IPS-11a (cell line): ENCODE data around the gene RPL37.
"Not testable (repeated sequence)": the region's sequence is repeated elsewhere in the genome, so short reads cannot be mapped to it uniquely, and the experiment has no call there.

Experiments
- H3K4me3 ChIP-seq: one replicate; pipeline ENCODE4 v1.5.1; 2013; ENCODE audit warnings: low read depth, low read length, control low read depth

RPL37 gene

DNA sequence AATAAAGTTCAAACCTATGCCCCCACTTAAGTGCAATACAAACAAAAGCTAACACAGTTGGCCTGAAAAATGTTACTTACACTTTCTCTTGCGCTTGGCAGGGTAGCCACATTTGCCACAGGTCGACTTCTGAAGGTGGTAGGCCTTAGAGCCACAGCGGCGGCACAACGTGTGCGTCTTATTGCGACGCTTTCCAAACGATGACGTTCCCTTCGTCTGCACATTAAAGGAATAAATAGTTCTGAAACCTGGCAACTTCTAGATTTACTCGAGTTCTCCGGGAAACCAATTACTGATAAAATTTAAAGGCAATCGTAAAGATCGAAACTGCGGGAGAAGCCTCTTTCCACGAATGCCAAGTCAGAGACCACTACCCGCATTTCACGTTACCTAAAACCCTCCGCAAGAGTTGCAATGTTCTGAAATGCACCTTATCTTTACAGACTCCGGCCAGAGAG lies 602 bp downstream of the RPL37 start:
- H3K4me3 ChIP-seq = peak overlapping the region; percentile 89

DNA sequence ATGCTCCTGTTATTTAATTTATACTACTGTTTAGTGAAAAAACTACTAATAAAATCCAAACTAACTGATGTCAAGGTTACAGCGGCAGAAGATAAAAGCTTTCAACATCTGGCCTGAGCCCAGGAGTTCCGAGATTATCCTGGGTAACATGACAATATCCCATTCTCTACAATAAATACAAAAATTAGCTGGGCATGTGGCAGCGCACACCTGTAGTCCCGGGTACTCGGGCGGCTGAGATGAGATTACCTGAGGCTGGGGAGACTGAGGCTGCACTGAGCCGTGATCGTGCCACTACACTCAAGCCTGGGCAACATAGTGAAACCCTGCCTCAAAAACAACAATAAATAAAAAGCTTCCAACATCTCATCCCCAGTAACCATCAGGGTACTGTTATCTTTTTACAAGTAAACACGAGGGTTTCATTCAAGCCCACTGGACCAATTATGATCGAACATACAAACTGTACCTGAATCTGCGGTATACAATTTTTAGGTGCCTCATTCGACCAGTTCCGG lies 1.3 kb downstream of the RPL37 start:
- H3K4me3 ChIP-seq = peak overlapping the region; percentile 89

DNA sequence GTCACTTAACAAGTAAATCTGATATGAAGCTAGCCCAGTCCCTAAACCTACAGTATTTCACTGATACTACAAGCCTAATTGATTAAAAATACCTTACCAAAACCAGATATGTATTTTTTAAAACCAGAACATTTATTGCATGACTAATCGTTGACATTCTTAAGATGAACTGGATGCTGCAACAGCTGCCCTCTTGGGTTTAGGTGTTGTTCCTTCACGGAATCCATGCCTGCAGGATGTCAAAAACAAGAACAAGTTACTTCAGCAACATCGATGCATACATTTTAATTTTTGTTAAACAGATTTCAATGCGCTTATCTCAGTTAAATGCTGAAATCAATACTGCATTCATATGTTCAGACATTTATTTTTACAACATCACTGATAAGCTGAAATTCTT lies 2.7 kb downstream of the RPL37 start:
- no peak overlapping the region for H3K4me3 ChIP-seq

DNA sequence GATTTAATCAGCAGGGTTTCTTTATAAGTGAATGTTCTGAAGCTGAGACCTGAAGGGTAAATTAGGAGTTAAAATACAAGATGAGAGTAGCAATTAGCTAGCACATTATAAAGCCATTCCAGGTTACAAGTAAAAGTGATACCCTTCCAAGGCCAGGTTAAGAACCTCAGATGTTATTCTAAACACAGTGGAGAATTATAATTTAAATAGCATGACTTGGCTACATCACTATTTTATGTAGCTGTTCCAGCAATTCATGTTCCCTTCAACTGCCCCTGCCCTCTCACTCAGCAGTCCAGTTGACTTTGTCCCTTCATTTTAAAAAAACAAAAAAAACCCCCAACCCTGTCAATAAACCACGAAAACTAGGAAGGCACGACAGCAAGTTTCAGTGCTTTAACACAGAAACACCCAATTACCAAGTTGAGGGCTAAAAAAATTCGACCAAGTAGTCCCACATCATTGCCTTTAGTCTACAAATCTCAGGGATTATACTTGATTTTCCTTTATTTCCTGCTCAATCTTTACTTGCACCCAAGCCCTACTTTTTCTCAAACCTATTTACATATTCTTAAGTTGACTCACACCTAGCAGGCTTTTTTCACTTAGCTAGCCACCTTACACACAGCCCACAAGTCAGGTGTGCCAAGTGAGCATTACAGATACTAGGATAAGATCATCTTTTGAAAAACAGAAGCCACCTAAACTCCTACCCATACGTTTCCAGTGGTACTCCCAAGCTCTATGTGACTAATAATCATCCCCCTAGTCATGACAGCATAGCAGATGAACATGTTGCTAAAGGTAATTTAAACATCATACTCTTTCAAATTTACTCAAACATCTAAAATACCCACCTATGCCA lies 3.4 kb downstream of the RPL37 start:
- no peak overlapping the region for H3K4me3 ChIP-seq

DNA sequence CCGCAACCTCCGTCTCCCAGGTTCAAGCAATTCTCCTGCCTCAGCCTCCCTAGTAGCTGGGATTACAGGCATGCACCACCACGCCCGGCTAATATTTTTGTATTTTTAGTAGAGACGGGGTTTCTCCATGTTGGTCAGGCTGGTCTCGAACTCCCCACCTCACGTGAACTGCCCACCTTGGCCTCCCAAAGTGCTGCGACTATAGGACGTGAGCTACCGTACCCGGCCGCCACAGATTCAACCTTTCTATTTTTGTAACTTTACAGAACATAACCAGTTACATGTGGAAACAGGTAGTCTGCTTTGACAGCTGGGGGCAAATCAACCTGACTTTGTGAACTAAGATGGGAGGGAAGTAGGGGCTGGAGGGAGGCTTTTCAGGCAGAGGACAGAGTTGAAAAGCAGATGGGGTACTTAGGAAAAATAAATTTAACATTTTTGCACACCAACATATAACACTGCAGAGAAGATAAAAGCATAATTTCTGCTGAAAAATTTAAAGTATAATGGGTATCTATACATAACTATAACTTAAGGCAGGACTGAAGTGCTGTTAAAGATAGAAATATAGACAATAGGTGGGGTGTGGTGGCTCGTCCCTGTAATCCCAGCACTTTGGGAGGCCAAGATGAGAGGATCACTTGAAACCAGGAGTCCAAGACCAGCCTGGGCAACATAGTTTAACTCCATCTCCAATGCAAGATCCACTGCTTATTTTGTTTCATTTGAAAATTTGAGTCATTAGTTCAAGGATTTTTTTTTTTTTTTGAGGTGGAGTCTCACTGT lies 5.1 kb downstream of the RPL37 start:
- H3K4me3 ChIP-seq = no peak overlapping the region

DNA sequence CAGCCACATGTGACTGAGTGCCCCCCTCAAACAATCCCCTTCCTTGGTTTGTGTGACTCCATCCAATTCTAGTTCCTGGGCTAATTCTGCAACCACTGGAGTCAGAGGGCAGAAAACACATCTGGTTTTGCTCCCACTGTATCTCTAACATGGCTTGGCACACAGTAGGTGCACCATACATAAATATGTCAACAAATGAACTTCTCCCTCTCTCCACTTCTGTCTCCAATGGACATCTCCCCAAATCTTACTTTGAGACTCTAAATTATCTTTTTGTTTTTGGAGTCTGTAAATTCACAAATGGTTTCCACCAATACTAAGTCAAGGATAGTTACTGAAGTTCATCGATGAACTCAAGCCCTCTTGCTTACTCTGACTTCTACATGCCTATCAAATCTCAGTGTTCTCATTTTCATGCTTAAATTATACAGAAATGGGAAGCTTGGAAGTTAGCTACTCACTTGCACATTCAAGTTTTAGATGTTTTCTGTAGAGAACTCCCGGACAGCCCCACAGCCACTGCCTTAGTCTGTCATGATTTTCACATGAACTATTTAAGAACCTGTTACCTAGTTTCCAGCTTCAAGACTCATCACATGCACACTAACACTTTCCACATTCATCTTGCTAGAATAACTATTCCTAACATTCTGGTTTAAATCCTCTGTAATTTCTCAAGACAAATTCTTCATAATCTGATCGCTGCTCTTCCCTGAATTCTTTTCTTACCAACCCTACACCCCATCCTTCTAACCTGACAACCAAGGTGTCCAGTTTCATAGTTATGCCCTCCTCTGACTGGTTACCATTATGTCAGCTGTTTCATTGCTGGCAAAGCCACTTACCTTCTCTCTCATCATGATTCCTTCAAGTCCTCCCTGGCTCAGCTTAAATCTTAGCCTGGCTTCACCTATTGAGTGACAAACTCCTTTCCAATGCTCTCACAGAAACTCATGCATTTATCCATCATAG lies 6.0 kb downstream of the RPL37 start:
- no peak overlapping the region for H3K4me3 ChIP-seq

DNA sequence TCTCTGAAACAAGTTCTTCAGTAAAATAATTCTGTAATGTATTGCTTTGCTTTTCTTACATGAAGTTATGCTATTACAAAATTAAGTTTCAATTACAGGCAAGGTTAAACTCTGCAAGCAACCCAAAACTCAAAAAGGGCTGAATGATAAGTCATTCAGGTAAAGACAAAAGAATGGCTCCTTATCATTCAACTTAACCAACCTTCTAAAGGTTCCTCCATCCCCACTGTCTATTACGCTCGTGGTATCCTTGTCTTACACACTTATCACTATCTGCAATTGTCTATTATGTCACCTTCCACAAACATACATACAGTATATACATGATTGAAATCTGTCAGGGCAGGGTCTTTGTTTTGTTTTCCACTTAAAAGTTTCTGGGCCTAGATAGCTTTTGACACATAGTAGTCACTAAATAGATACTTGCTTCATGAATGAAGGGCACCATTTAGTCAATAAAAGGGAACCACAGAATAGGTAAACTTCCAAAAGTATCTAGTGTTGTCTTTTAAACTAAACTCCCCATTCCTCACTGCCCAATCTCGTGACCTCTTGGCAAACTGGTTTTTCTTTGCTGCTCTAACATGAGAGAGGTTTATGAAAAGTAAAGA lies 6.9 kb downstream of the RPL37 start:
- H3K4me3 ChIP-seq = no peak overlapping the region

DNA sequence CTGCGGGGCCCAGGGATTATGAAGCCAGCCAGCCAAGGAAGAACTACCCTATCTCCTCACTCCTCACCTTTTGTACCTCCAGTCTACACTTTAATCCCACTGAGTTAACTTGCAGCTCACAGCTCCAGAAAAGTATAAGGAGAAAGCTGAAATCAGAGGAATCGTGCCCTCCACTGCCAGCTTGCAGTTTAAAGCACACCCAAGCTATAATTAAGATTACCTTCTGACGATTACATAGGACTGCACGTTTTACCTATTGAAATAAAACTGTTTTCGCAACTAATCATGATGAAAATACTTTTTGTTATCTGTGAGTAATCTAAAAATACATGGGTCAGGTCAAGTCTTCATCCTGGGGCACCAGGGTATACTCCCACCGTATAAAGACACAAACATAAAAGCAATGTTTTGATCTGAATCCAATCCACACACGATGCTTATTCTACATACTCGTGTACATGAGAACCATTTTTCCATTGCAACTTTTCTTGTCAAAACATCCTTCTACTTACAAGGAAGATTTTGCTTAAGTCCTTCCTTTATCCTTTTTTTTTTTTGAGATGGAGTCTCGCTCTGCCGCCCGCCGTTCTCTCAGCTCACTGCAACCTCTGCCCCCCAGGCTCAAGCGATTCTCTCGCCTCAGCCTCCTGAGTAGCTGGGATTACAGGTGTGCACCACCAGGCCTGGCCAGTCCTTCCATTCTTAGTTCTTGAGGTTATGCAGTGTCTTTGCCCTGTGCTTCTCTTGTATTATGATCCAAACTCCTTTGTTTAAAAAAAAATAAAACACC lies 7.6 kb downstream of the RPL37 start:
- no peak overlapping the region for H3K4me3 ChIP-seq

DNA sequence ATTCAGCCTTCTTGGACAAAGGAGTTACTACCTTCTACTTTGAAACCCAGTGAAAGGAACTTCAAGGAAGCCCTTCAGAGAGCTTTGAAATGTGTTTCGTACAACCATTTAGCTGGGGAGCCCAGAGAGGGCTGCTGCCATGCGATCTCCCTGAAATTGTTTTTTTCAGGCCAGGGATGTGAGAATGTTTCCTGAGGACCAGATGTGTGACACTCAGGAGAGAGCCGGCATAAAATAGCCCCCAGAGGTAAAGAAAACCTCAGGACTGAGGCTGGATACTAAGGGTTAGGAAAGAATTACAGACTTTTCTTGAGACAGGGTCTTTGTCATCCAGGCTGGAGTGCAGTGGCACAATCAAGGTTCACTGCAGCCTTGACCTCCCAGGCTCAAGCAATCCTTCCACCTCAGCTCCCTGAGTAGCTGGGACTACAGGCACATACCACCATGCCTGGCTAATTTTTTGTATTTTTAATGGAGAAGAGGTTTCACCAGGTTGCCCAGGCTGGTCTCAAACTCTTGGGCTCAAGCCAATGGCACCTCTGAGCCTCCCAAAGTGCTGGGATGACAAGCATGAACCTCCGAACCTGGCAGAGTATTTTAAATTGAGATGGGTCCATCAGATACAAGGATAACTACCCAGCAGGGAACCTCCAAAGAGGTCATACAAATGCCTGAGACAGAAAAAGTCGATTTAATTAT lies 8.4 kb downstream of the RPL37 start:
- no peak overlapping the region for H3K4me3 ChIP-seq

DNA sequence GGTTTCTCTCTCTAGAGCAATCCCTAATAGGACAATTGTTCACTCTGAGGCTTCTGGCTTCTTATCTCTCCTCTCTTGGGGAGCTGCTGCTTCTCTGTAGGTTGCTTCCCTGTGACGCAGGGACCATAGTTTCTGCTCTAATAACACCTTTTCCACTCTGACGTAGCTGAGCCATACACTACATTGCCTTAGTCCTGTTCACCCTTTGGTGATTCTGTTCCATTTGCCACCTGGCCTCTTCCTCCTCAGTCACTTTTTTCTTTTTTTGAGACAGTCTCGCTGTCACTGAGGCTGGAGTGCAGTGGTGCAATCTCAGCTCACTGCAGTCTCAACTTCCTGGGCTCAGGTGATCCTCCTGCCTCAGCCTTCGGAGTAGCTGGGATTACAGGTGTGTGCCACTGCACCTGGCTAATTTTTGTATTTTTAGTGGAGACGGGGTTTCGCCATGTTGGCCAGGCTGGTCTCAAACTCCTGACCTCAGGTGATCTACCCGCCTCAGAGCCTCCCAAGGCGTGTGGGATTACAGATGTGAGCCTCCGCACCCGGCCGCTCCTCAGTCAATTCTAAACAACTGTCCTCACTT lies 9.5 kb downstream of the RPL37 start:
- not testable (repeated sequence) for H3K4me3 ChIP-seq

DNA sequence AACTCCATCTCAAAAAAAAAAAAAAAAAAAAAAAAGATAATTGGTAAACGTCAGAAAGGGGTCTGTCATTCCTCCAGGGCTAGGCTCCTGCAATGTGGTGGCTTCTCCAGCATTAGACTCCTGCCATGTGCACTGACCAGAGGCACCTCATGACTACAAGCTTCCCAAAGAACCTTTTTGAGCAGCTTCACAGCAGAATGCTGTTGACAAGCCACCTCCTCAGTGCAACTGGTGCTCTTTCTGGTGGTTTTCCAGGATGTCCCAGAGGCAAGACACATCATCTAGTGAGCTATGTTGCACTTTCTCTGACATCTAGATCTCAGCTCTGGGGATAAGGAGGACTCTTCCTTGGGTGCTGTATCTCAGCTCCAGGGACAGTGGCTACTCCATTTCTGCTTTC lies 11.6 kb downstream of the RPL37 start:
- H3K4me3 ChIP-seq = no peak overlapping the region

DNA sequence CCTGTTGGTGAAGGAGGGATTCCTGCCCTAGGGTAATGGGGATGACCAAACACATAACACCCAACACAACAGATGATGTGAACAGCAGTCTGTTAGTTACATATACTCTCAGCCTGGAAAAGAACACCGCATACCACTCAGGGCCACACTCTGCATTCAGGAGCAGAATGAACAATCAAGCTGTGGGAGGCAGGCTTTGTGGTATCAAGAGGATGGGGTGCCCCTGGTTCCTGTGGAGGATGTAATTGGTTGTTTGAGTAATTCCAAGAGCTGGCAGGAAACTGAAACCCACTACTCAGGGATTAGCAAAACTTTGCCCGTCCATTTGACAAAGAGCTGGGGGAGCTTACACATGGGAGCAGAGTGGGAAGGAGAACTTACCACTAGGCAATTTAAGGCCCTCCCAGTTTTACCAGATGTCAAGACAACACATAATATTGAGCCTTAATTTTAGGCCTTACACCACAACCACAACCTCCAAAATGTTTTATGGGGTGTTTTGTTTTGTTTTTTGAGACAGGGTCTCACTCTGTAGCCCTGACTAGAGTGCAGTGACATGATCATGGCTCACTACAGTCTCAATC lies 21.2 kb downstream of the RPL37 start:
- no peak overlapping the region for H3K4me3 ChIP-seq

DNA sequence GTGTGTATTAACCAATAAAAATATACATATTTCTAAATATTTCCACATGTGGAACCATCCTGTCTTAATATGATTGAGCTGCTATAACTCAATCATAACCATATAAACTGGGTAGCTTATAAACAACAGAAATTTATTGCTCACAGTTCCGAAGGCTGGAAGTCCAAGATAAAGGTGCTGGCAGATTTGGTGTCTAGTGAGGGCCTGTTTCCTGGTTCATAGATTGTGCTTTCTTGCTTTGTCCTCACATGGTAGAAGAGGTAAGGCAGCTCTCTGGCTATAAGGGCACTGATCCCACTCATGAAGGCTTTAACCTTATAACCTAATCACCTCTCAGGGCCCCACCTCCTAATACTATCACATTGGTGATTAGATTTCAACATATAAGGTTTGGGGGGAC lies 22.9 kb downstream of the RPL37 start:
- no peak overlapping the region for H3K4me3 ChIP-seq

DNA sequence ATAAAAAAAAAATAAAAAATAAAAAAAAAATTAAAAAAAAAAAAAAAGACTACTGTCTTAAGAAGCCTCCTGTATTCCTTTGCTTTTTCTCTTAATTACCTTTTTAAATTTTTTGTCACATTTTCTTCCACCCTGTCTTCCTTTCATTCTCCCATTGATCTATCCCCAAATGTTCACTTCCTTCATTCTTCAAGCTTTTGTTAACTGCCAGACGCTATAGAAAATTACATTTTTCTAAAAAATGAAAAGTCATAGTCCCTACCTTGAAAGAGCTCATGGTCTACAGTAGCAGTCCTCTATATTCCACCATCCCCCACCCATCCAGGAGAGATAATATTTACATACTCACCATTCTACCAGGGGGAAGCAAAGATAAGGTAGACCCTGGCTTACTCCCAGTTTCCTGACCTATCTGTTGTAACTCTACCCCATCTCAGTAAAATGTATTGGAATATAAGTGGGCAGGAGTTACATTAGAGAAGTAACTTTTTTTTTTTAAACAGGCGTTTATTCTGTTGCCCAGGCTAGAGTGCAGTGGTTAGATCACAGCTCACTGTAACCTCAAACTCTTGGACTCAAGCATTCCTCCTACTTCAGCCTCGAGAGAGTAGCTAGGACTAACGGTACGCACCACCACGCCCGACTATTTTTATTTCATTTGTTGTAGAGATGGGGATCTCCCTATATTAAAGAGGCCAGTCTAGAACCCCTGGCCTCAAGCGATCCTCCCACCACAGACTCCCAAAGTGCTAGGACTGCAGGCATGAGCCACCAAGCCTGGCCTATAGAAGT lies 33.1 kb downstream of the RPL37 start:
- H3K4me3 ChIP-seq = no peak overlapping the region

DNA sequence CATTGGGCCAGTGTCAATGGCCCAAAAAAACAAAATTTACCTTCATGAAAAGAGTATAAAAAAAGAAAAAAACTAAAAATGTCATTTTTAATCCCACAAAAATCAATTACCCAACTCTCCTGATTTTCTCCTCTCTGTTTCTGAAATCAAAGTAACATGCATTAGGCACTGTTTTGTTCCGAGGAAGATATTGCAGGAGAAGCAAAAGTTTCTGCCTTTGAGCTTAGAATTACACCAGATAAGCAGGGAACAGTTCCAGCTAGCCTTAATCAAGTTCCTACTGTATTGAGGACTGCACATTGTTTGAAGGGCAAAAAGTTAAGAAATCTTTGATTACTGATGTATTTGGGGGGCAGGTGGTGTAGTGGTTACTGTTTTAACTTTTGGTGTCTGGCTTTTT lies 35.8 kb downstream of the RPL37 start:
- no peak overlapping the region for H3K4me3 ChIP-seq

DNA sequence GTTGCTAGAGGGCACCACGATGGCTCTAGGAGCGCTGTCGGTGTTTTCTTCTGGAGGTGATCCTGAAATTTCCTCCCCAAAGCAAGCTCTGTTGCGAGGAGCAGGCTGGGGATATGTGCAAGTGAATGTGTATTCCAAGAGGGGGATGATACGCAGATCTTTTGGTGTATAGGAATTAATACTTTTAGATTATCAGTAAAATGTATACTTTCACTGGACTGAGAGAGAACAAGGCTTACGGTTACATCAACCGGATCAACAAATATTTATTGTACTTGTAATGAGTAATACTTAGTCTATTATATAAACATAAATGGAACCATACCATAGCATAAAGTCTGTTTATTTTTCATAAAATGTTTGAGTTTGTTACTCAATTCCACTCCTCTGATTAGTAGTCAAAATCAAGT lies 36.2 kb downstream of the RPL37 start:
- H3K4me3 ChIP-seq = peak overlapping the region; percentile 77

DNA sequence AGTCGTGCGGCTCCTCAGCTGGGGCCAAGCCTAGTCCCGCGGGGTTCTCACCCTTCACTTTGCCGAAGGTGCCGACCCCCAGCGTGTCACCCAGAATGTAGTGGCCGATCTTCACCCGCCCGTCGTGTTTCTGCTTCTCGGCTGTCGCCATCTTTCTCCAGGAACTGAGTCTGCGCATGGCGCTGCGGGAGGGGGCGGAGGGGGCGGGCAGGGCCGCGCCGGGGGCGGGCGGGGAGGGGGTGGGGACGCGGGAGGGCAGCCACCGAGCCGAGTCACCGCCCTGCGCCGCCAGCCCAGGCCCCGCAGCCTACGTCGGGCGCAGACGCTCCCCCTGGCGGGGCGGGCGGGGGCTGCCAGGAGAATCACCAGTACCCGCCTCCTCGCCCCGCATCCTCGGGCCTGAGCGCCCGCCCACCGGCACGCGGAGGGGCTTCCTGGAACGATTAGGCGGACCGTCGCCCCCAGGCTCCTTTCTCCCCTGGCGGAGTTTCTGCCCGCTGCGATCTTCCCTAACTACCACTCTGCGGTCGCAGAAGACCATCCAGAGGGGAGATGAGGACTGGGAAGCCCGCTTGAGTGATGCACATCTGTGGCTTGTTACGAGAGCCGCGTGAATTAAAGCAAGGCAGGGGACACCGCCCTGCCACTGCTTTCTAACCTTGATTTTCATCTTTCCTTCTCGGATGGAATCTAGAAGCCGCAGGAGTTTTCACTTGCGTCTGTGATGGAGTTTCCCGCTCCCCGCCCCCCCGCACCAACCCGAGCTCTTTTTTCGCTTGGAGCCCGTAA lies 36.8 kb downstream of the RPL37 start, which contains the start of gene PRKAA1:
PRKAA1 (minus strand) TSS at position 363 of the 789 bp plus-strand sequence; CDS start at position 178, 185 bp downstream.
- peak within 1 kb of the TSS; percentile 77 for H3K4me3 ChIP-seq
